ENCODE results near the gene ZC3HAV1.

The ZC3HAV1 gene

DNA sequence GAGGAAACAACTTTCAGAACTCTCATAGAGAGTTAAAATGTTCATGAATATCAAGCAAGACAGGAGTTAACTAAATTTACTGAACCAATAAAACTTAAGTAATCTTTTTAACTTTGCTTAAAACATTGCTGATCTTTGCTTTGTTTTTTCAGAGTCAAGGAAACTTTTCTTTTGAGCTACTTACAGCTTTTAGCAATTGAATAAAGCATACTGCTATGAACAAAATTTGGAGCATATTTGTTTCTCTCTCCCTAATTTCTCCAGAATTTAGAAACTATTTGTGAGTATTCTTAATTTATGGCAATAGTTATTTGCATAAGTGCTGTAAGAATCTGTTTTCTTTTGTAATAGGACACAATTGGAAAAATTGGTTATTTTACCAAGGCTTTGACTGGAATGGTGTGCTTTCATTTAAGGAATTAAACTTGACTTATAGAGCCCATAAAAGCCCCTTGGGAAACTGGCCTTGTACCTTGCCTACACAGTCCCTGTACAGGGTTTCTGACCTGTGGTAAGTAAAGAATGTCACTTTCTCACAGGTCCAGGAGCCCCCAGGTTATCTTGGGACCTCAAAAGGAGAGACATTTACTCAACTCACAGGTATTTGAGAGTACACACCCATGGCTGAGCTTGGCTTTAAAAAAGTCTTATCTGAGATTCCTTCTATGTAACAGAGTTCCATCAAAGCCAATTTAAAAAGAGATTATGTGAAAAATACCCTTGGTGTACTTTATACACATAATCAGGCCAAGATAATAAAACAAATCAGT, 105.0 kb downstream of the ZC3HAV1 start:
- no peak for DNase-seq

DNA sequence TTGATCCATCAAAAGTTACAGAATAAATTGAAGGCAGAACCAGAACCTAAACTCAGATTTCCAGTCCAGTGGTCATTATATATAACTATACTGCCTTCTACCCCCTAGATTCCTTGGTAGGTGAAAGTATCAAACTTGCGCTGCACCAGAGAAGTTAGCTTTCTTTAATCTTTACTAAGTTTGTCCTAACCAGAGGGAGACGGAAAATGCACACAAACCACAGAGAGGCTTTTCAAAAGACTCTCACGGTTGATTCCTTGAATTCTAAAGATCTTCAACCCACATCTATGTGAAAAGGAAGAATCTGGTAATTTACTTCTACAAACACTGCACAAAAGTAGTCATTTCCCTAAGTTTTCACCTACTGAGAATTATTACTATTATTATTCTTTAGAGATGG, 110.1 kb downstream of the ZC3HAV1 start:
- DNase-seq = no peak
